ENCODE results near the gene C1QTNF5. TPM values are rescaled to one million over a fixed set of nuclear protein-coding genes. Genes with fewer than 3 reads are reported as not detected.
A peak's percentile ranks its signal among the peaks of the same experiment; 100 is the strongest.

Gene C1QTNF5
- total and polyA plus RNA-seq, 2 of the 8 experiments (the other 6 are each of a cell fraction or from before 2014, with no cell fraction given): 2.2 to 2.7 TPM

- H4K20me1 ChIP-seq (replicated peaks in 1 of 2; ENCODE audit: control insufficient read depth in 1 of 2, insufficient read depth in 2 of 2, low read length in 2 of 2): peaks cover 0 to 4% of the 10 kb centered on the region in 2 experiments
- no peaks in the 10 kb centered on the region; the same call in 1 of the 2 replicates for H3K79me1 ChIP-seq (ENCODE audit: low read depth, low read length)
- H2AK5ac ChIP-seq (ENCODE audit: low read depth, low read length): no peak overlapping the region
- no peak overlapping the region for H3K4ac ChIP-seq (replicated peaks; ENCODE audit: insufficient read length, low read depth, low read length)
- no peak overlapping the region for H2BK12ac ChIP-seq (ENCODE audit: low read depth, low read length)
- FAIRE-seq (no peak), DNase-seq (ENCODE audit: low read depth in 1 of 2, low spot score in 2 of 2) (no peak)
- H2AFZ ChIP-seq (ENCODE audit: low read length): no peak overlapping the region
- no peak overlapping the region for H3K18ac ChIP-seq (ENCODE audit: extremely low read depth, low read length)
- H3K14ac ChIP-seq (ENCODE audit: insufficient read length): no peak overlapping the region
- H2BK20ac ChIP-seq (ENCODE audit: low read length): no peak overlapping the region
- H3K79me2 ChIP-seq (ENCODE audit: control insufficient read depth in 1 of 2, insufficient read depth in 2 of 2, low read length in 2 of 2): no peaks in the 10 kb centered on the region
- no peak overlapping the region for H3K27ac ChIP-seq (ENCODE audit: low read depth, low read length)
- peaks cover under 1 to 13% (median 9%) of the 10 kb centered on the region in 4 experiments; a peak in 6 of 7 replicates for H3K4me1 ChIP-seq (replicated peaks in 1 of 4; ENCODE audit: control insufficient read depth in 3 of 4, insufficient read depth in 4 of 4, low read length in 3 of 4)
- H2BK5ac ChIP-seq (ENCODE audit: low read depth, low read length): no peak overlapping the region
- CTCF ChIA-PET (ENCODE audit: partially characterized antibody): interaction anchor here (1.0 to 20.0 kb wide), 11 partner anchors 8 to 238 kb away, joined by 3 to 463 read pairs (median 5); partner anchors contain the start of genes MCAM and USP2
- no peak overlapping the region for H3K9ac ChIP-seq (replicated peaks in 1 of 4; ENCODE audit: extremely low read depth in 1 of 4, low read depth in 3 of 4, low read length in 3 of 4)
- WGBS, 2 experiments (ENCODE audit: extremely low coverage in 1 of 2, insufficient coverage in 1 of 2, insufficient read length in 1 of 2, insufficient replicate concordance in 2 of 2, low coverage in 1 of 2, low lambda C conversion rate in 2 of 2, missing lambda C conversion rate in 1 of 2): 89% methylated on average over 14 of the region's 14 CpGs; no CpG with 5 or more reads in 1 of the 2 experiments
- H3K36me3 ChIP-seq (ENCODE audit: control insufficient read depth in 2 of 4, insufficient read depth in 4 of 4, low read length in 3 of 4): no peaks in the 10 kb centered on the region
- no peak overlapping the region for H4K8ac ChIP-seq (ENCODE audit: extremely low read depth, insufficient read depth, low read length)
- H3K9me3 ChIP-seq (ENCODE audit: insufficient read depth in 2 of 2, low read depth in 1 of 2, low read length in 1 of 2): no peaks in the 10 kb centered on the region
- no peak overlapping the region for H4K5ac ChIP-seq (ENCODE audit: insufficient read length, low read depth, low read length)
- POLR2A ChIA-PET (ENCODE audit: partially characterized antibody): interaction anchor here (1.0 to 1.5 kb wide), 3 partner anchors 27 to 58 kb away, joined by 3 read pairs; partner anchors contain the start of gene USP2
- H3K56ac ChIP-seq (replicated peaks; ENCODE audit: insufficient read length, low read depth, low read length): no peak overlapping the region
- H3K23ac ChIP-seq (ENCODE audit: insufficient read length): no peak overlapping the region
- peaks cover 8 to 38% (median 26%) of the 10 kb centered on the region in 4 experiments for H3K27me3 ChIP-seq (replicated peaks in 1 of 4; ENCODE audit: control insufficient read depth in 3 of 4, extremely low read depth in 1 of 4, insufficient read depth in 3 of 4, low read length in 3 of 4)
- no peak overlapping the region for H4K91ac ChIP-seq (replicated peaks; ENCODE audit: insufficient read length, low read length)
- H2BK120ac ChIP-seq (replicated peaks; ENCODE audit: low read depth, low read length): no peak overlapping the region
- no peak overlapping the region for H3K4me3 ChIP-seq (ENCODE audit: extremely low read depth in 1 of 4, insufficient read depth in 2 of 4, low read depth in 3 of 4, low read length in 4 of 4)
- peaks cover 15% of the 10 kb centered on the region; the same call in 1 of the 2 replicates for H3K23me2 ChIP-seq (ENCODE audit: low read depth, low read length)
- 0 out of 2 replicates have a peak overlapping the region, but pooled peaks have one; percentile 61 for H2BK15ac ChIP-seq (ENCODE audit: low read length)
- no peak overlapping the region for H3K4me2 ChIP-seq (ENCODE audit: insufficient read depth in 1 of 2, low read depth in 2 of 2, low read length in 2 of 2)
- TF ChIP-seq SIN3A (conservative IDR thresholded peaks at IDR 0.05 in 1 of 2, IDR thresholded peaks at IDR 0.05 in 1 of 2; ENCODE audit: low read depth in 1 of 2, low read length in 2 of 2) (no peak), POLR2AphosphoS5 (IDR thresholded peaks at IDR 0.05; ENCODE audit: low read depth, low read length) (no peak), EP300 (IDR thresholded peaks at IDR 0.05; ENCODE audit: borderline replicate concordance in 1 of 2, low read depth in 2 of 2, low read length in 2 of 2) (no peak), ASH2L (IDR thresholded peaks at IDR 0.05; ENCODE audit: low read length) (no peak), RFX5 (IDR thresholded peaks at IDR 0.05; ENCODE audit: borderline replicate concordance, low read depth, low read length) (no peak), TAF1 (IDR thresholded peaks at IDR 0.05; ENCODE audit: low read depth, low read length) (no peak), SRF (IDR thresholded peaks at IDR 0.05; ENCODE audit: low read depth, low read length) (no peak), BACH1 (IDR thresholded peaks at IDR 0.05; ENCODE audit: low read length) (no peak), TCF12 (IDR thresholded peaks at IDR 0.05; ENCODE audit: low read depth, low read length) (no peak), TAF7 (optimal IDR thresholded peaks at IDR 0.05; ENCODE audit: borderline replicate concordance, low read depth, low read length) (no peak), SAP30 (IDR thresholded peaks at IDR 0.05; ENCODE audit: insufficient read depth, insufficient replicate concordance, low read length) (no peak), SUZ12 (IDR thresholded peaks at IDR 0.05; ENCODE audit: low read length) (no peak)
Measured at GRCh38 chr11:119344291-119345010, 3.8 kb upstream of the C1QTNF5 start.

All from H1 (cell line).